ENCODE data around the gene SETD9. TPM values are rescaled to one million over a fixed set of nuclear protein-coding genes. Genes with fewer than 3 reads are reported as not detected.

The SETD9 gene, protein sequence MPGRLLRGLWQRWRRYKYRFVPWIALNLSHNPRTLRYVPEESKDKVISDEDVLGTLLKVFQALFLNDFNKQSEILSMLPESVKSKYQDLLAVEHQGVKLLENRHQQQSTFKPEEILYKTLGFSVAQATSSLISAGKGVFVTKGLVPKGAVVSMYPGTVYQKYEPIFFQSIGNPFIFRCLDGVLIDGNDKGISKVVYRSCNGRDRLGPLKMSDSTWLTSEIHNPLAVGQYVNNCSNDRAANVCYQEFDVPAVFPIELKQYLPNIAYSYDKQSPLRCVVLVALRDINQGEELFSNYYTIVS
- 10 to 100 TPM; 17.1 to 26.3 TPM for total RNA-seq
- long read RNA-seq, transcript SETD9-201 (6 exons, 1,619 nt): major isoform, 6 of 9 reads
- long read RNA-seq, partial matches to known transcripts: 0 of 9 reads
- long read RNA-seq, other reads (novel, unspliced or antisense): 1 of 9 reads

- ATAC-seq: peak; percentile 87
- intact Hi-C loops (cut with DNase I, micrococcal nuclease): loop anchor here in 1 of 2 donors (2.0 to 10.0 kb wide), 2 partner anchors 47 to 305 kb away; no protein-coding TSS in a partner anchor
- DNase-seq: peak; percentile 98 to 100
Measured at GRCh38 chr5:56909294-56910209, at the start of gene SETD9. Gene SETD9, plus strand, starts transcription at chr5:56909596. Its CDS starts 50 bp downstream, at chr5:56909646.

GRCh38 chr5:56861893-56862485, 47.4 kb upstream of the SETD9 start:
- ATAC-seq (no peak), DNase-seq (no peak)
- intact Hi-C loops (cut with DNase I, micrococcal nuclease): no loop called here

DNA sequence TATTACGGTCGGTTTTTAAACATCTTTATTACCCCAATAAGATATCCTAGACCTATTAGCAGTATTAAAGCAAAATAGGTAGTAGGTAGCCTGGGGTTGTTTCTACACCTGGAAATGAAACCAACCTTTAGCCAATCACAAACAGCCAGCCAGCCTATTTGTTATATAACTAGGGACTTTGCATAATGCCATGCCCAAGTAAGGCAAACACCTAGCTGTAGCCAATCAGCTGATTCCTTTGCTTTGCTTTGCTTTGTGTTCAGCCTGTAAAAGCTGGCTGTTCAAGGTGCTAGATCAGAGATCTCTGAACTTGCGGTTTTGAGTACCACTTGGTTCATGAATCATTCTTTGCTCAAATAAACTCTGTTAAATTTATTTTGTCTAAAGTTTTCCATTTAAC, 46.5 kb upstream of the SETD9 start:
- intact Hi-C loops (cut with DNase I, micrococcal nuclease): no loop called here
- ATAC-seq: peak; percentile 38
- DNase-seq: no peak

GRCh38 chr5:56871777-56872176, 37.6 kb upstream of the SETD9 start:
- intact Hi-C loops (cut with DNase I, micrococcal nuclease): no loop called here
- DNase-seq (no peak), ATAC-seq (no peak)

DNA sequence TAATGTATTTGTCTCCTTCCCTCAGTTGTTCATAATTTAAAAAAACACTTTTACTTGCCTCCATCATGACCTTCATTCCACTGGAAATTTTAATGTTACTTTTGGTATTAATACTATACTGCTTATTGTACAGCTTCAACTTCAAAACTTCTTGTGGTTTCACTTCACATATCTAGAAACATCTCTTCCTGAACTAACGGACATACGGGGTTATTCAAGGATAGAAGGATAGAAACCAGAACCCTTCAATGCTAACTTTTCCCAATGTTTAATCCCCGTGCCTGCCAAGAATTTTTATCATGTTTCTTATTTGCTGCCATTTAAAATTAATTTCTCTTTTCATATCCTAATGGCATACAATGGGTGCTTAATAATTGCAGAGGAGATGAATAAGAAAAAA, 36.3 kb upstream of the SETD9 start:
- no peak for DNase-seq
- ATAC-seq: no peak
- intact Hi-C loops (cut with DNase I, micrococcal nuclease): no loop called here

- intact Hi-C loops (cut with DNase I, micrococcal nuclease): no loop called here
- DNase-seq (no peak), ATAC-seq (no peak)
Measured at GRCh38 chr5:56876327-56876726, 33.1 kb upstream of the SETD9 start.

GRCh38 chr5:56881571-56881970, 27.8 kb upstream of the SETD9 start:
- intact Hi-C loops (cut with DNase I, micrococcal nuclease): no loop called here
- DNase-seq (no peak), ATAC-seq (no peak)

- intact Hi-C loops (cut with DNase I, micrococcal nuclease): no loop called here
- ATAC-seq (no peak), DNase-seq (no peak)
Measured at GRCh38 chr5:56893251-56893951, 16.0 kb upstream of the SETD9 start.

DNA sequence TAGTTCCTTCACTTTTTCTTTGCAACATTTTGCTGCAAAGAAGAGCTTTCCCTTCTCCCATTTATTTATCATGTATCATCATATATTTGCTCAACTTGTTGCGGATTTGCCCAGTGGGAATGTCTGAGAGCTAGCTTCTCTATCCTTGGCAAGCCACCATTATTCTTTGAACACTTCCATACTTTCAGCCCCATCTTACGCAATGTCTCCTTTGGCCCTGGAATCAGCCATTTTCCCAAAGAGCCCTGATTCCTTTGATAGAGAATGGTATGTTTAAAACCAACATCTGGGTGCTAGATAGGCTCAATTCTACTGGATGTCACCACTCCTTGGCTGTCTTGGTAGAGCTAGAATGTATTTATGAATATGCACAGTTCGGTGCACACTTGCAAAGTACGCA, 12.6 kb upstream of the SETD9 start:
- intact Hi-C loops (cut with DNase I, micrococcal nuclease): no loop called here
- ATAC-seq (no peak), DNase-seq (no peak)

- intact Hi-C loops (cut with DNase I, micrococcal nuclease): no loop called here
- no peak for ATAC-seq
Measured at GRCh38 chr5:56898213-56898612, 11.2 kb upstream of the SETD9 start.

DNA sequence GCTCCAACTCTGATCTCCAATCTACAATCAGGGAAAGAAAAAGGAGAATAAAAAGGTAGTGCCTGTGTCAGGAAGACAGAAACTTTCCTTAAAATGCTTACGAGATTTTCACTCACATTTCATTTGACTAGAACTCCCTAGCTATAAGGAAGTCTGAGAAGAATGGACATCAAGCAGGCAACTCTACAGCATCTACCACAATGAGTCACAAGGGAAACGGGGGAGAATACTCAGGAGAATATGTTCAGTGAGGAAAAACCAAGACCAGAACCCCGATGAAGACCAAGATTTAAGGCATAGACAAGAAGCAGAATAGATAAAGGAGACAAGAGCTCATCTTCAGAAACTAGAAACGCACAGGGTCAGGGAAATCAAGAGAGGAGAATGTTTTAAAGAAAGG, 9.0 kb upstream of the SETD9 start:
- ATAC-seq: no peak
- intact Hi-C loops (cut with DNase I, micrococcal nuclease): loop anchor here in 1 of 2 donors (10.0 kb wide), 1 partner anchor 314 kb away; no protein-coding TSS in a partner anchor
- no peak for DNase-seq

More at GRCh38 chr5:56898213-56898612, 11.2 kb upstream of the SETD9 start:
- DNase-seq: no peak

GRCh38 chr5:56900858-56901578, 8.4 kb upstream of the SETD9 start:
- intact Hi-C loops (cut with DNase I, micrococcal nuclease): loop anchor here in 1 of 2 donors (10.0 kb wide), 1 partner anchor 314 kb away; no protein-coding TSS in a partner anchor
- ATAC-seq: peak; percentile 77
- DNase-seq: peak in 1 of 2 donors; percentile 9

DNA sequence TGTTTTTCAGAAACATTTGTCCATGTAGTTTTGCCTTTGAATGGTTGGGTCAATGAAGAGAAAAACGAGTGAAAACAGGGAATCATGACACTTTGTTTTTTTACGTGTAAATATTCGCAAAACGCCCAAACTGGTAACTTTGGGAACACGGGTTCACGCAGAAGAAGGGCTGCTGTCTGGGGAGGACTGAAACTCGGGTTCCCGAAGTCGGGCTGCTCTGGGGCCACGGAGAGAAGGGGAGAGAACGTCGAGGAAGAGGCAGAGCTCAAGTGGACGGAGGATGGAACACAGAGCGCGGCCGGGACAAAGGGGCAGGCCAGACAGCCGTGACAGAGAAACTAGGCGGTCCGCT, 478 bp upstream of the SETD9 start:
- intact Hi-C loops (cut with DNase I, micrococcal nuclease): loop anchor here in 1 of 2 donors (10.0 kb wide), 1 partner anchor 306 kb away; no protein-coding TSS in a partner anchor
- DNase-seq (peak in 1 of 2 donors; percentile 84), ATAC-seq (peak; percentile 66)

- peak; percentile 44 to 63 for DNase-seq
- peak; percentile 19 for ATAC-seq
- intact Hi-C loops (cut with DNase I, micrococcal nuclease): loop anchor here in 1 of 2 donors (2.0 kb wide), 1 partner anchor 46 kb away; no protein-coding TSS in a partner anchor
Measured at GRCh38 chr5:56910210-56910965, 992 bp downstream of the SETD9 start.

DNA sequence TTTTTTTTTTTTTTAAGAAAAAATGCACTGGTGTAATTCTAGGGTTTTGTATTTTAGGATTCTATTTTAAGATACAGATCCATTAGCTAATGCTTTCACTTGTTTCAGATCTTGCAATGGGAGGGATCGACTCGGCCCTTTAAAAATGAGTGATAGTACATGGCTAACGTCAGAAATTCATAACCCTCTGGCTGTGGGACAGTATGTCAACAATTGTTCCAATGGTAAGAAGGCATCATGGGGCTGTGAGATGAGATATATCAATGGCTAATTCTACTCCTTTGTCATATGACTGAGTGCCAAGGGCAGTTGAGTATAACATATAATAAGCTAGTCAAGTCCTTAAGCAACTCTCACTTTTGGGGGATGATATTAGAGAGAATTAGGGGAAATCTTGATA, 4.4 kb downstream of the SETD9 start:
- ATAC-seq (no peak), DNase-seq (no peak)
- intact Hi-C loops (cut with DNase I, micrococcal nuclease): no loop called here

DNA sequence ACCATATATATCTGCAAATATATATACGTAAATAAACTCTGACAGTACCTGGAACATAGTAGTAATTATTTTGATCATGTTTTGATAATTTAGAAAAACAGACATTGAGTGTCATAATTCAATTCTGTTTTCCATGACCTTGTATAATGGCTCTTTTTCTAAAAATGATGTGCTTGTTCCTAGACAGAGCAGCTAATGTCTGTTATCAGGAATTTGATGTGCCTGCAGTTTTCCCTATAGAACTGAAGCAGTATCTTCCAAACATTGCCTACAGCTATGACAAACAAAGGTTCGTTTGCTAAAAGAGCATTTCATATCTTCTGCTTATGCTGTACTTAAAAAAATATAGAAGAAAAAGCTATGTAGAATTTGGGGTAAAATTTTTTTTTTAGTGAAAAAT, 5.3 kb downstream of the SETD9 start:
- DNase-seq (no peak), ATAC-seq (no peak)
- intact Hi-C loops (cut with DNase I, micrococcal nuclease): no loop called here

GRCh38 chr5:56917534-56917933, 8.1 kb downstream of the SETD9 start:
- intact Hi-C loops (cut with DNase I, micrococcal nuclease): no loop called here
- DNase-seq: peak in 1 of 2 donors; percentile 29
- ATAC-seq: peak; percentile 73
